ENCODE results near the gene MBP.
A peak's percentile ranks its signal among the peaks of the same experiment; 100 is the strongest.
"Not testable (repeated sequence)": the region's sequence is repeated elsewhere in the genome, so short reads cannot be mapped to it uniquely, and the experiment has no call there.

Gene MBP

GRCh38 chr18:76959605-76960004 lies 173.0 kb downstream of the MBP start:
- no peak for DNase-seq

- peak; percentile 72 to 94 (median 74) for DNase-seq
Observed at GRCh38 chr18:76958692-76959341, 173.8 kb downstream of the MBP start.

- no peak for DNase-seq
Observed at GRCh38 chr18:76957384-76958355, 174.9 kb downstream of the MBP start.

GRCh38 chr18:76956648-76957047 lies 175.9 kb downstream of the MBP start:
- no peak for DNase-seq

- DNase-seq: peak in 1 of 3 experiments; percentile 61
Observed at GRCh38 chr18:76955524-76956170, 176.9 kb downstream of the MBP start.

- DNase-seq: peak; percentile 41 to 59 (median 44)
Observed at GRCh38 chr18:76953583-76954233, 178.9 kb downstream of the MBP start.

- peak in 1 of 3 experiments; percentile 49 for DNase-seq
Observed at GRCh38 chr18:76953156-76953555, 179.4 kb downstream of the MBP start.

- DNase-seq: no peak
Observed at GRCh38 chr18:76952747-76953146, 179.8 kb downstream of the MBP start.

GRCh38 chr18:76951456-76952247 lies 180.9 kb downstream of the MBP start:
- no peak for DNase-seq

- DNase-seq: no peak
Observed at GRCh38 chr18:76948345-76948744, 184.2 kb downstream of the MBP start.

GRCh38 chr18:76944346-76944745 lies 188.2 kb downstream of the MBP start:
- DNase-seq: not testable (repeated sequence)

- no peak for DNase-seq
Observed at GRCh38 chr18:76943542-76944339, 188.8 kb downstream of the MBP start.

GRCh38 chr18:76941284-76941683 lies 191.3 kb downstream of the MBP start:
- DNase-seq: peak in 2 of 3 experiments; percentile 48 to 59

- DNase-seq: no peak
Observed at GRCh38 chr18:76938619-76939018, 194.0 kb downstream of the MBP start.

GRCh38 chr18:76937597-76937996 lies 195.0 kb downstream of the MBP start:
- no peak for DNase-seq

- no peak for DNase-seq
Observed at GRCh38 chr18:76936877-76937276, 195.7 kb downstream of the MBP start.

GRCh38 chr18:76935722-76936337 lies 196.8 kb downstream of the MBP start:
- no peak for DNase-seq

GRCh38 chr18:76932026-76932819 lies 200.4 kb downstream of the MBP start:
- no peak for DNase-seq

GRCh38 chr18:76931171-76931570 lies 201.4 kb downstream of the MBP start:
- DNase-seq: no peak

Data from NCI-H1417 (cell line).